Hepatocyte (in vitro differentiated cells): ENCODE results near the gene AXDND1.

Experiments used
- EZH2 ChIP-seq: fragments of 200-600 bp; sonication (generic); IDR thresholded peaks from 2 replicates; pipeline ENCODE4 v1.6.1; 2016; ENCODE audit warnings: antibody characterized with exemption, mild to moderate bottlenecking, borderline replicate concordance
- EZH2phosphoT487 ChIP-seq: fragments of 200-600 bp; sonication (generic); IDR thresholded peaks from one replicate; pipeline ENCODE4 v1.6.1; 2018; ENCODE audit warnings: antibody characterized with exemption, mild to moderate bottlenecking, low read depth, moderate library complexity; ENCODE audit not compliant: unreplicated experiment, severe bottlenecking
- TF ChIP-seq, protein P1 (sequence below): fragments of 200-600 bp; sonication (generic); IDR thresholded peaks from 2 replicates; pipeline ENCODE4 v1.5.1; 2016; ENCODE audit warnings: antibody characterized with exemption, mild to moderate bottlenecking; ENCODE audit not compliant: poor library complexity

DNA sequence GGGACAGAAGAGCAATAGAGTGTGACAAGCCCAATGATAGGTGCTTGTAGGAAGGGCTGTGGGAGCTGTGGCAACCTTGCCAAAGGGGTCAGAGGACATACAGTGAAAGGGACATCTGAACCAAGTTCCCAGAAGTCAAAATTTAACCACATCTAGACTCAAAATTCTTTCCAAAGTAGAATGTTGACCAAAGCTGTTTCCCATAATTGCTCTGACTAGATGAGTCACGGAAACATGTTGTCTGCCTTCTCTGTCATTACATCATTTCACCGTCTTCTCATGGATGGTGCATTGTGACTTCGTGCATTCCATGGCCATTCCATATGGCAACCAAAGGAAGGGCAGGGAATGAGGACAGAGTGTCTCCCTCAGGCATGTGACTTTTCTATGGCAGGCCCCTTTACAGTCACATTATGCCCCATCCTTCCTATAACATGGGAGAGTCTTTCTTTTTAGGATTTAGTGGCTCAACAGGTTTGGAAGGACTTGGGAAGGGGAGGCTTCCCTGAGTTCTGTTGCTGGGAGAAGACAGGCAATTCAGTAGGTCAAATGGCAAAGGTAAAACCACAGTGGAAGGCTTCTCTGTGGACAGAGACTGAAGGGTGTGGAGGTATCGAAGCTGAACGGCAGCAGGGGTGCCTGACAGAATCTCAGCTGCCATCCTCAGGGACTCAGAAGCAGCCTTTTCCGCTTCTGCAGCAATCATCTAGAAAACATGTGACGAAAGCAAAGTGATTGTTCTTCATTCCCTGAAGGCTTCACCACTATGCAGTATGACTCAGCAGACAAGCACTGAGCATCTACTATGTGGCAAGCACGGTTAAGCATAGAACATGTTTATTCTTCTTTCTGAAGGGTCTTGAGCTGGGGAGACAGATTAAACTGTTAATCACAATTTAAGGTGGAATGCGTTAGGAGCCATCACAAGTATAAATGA, 185.2 kb downstream of the AXDND1 start:
- TF ChIP-seq EZH2phosphoT487 (no peak), EZH2 (no peak)
- TF ChIP-seq, protein P1, sequence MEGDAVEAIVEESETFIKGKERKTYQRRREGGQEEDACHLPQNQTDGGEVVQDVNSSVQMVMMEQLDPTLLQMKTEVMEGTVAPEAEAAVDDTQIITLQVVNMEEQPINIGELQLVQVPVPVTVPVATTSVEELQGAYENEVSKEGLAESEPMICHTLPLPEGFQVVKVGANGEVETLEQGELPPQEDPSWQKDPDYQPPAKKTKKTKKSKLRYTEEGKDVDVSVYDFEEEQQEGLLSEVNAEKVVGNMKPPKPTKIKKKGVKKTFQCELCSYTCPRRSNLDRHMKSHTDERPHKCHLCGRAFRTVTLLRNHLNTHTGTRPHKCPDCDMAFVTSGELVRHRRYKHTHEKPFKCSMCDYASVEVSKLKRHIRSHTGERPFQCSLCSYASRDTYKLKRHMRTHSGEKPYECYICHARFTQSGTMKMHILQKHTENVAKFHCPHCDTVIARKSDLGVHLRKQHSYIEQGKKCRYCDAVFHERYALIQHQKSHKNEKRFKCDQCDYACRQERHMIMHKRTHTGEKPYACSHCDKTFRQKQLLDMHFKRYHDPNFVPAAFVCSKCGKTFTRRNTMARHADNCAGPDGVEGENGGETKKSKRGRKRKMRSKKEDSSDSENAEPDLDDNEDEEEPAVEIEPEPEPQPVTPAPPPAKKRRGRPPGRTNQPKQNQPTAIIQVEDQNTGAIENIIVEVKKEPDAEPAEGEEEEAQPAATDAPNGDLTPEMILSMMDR, result no peak
